GM12872 (cell line): ENCODE results near the gene TAMALIN.

Source experiments
- CTCF ChIP-seq: IDR thresholded peaks from 3 replicates; pipeline ENCODE4 v1.5.1; 2011; ENCODE audit warnings: low read depth, mild to moderate bottlenecking, low read length, moderate library complexity; ENCODE audit not compliant: insufficient read depth

Gene TAMALIN

GRCh38 chr12:51963477-51963876, 43.3 kb upstream of the TAMALIN start:
- no peak for TF ChIP-seq CTCF

DNA sequence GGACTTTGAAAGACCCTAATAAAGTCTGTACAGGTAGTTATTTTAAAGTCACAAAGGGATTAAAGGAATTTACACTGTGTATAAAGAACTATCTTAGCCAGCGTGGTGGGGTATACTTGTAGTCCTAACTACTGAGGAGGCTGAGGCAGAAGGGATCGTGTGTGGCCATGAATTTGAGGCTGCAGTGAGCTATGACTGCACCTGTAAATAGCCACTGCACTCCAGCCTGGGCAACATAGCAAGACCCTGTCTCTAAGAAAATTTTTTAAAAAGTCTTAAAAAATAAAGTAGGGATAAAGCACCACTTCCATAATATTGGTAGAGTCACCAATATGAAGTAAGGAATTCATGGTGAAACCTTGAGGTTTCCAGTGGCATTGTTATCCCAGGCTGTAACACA, 37.1 kb upstream of the TAMALIN start:
- TF ChIP-seq CTCF = no peak

DNA sequence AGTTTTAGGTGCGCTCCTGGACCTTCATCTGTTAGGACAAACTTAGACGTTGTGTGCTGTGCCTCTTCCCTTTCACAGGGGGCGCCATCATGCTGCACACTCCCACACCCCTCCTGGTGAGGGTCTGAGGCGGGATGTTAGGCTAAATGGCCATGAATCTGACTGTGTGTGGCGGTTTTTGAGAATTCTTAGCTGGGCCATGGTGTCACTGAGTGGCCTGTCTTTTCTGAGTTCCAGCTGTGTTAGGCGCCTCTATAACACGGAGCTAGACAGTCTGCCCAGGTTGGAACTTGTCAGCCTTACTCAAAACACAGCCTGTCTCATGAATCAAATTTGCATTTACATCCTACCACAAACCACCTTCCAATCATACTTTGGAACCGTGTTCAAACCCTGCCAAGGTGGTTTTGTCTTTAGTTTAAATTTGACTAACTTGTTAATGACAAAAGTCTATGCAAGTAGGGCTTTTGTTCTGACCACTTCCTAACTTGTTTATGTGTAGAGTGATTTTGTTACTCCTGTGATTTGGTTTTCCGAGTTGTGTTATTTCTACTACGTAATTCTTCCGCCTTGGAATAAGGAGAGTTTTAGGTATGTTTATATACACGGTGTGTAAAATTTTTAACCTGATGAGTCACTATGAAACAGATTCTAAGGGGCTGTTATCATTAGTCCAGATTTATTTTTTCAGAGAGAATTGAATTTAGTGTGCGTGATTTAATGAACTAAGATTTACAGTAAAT, 35.7 kb upstream of the TAMALIN start:
- TF ChIP-seq CTCF = peak; percentile 75

DNA sequence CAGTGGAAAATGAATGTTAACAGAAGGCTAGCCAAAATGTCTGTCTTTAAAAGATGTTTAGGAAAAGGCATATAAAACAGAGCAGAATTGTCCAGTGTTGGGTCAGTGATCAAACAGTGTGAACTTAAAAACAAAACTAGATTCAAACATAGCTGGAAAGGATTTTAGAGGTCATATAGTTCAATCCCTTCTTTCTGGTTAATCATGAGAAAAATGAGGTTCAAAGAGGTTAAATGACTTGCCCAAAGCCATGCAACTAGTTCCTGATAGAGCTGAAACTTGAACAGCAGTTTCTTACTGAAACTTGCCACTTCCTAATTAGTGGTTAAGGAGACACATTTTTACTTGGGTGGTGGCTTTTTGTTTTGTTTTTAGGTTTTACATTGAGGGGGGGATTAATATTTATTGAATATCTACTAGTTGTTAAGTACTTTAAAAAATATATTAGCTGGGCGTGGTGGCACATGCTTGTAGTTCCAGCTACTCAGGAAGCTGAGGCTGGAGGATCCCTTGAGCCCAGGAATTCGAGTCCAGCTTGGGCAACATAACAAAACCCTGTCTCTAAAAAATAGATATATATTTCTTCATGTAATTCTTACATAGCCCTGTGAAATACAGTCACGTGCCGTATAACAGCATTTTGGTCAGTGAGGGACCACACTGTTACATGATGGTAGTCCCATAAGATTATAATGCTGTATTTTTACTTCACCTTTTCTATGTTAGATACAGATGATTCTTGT, 34.9 kb upstream of the TAMALIN start:
- no peak for TF ChIP-seq CTCF

DNA sequence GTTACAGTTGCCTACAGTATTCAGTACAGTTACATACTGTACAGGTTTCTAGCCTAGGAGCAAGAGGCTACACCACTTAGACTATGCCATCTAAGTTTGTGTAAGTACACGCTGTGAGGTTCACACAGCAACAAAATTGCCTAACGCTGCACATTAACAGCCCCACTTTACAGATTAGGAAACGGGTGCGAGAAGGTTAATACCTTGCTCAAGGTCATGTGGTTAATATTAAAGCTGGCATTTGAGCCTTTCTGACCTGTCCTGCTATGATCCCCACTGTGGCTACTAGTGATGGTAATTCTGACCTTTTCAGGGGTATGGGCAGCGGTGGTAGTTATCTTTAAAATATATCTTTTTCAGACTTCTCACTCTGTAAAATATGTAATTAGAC, 34.3 kb upstream of the TAMALIN start:
- no peak for TF ChIP-seq CTCF

- no peak for TF ChIP-seq CTCF
Measured at GRCh38 chr12:51972849-51973273, 33.9 kb upstream of the TAMALIN start.

DNA sequence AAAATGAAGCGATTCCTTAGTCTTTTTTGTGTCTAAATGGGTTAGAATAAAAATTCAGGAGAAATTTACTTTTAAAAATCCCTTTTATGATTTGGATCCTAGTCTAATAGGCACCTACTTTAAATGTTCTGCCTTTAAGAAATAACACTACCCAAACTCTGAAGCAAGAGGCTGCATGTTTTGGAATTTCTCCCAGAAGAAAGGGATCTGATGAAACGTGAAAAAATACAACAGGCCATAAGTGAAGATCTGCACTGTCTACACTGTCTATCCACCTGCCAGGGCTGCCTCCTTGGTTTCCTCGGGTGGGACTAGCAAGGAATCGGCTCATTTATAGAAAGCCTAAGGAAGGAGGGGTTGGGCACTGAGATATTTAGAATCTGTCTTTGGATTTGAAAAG, 33.2 kb upstream of the TAMALIN start:
- TF ChIP-seq CTCF = no peak
